ENCODE data around the gene PRRT3. TPM values are rescaled to one million over a fixed set of nuclear protein-coding genes. Genes with fewer than 3 reads are reported as not detected.

Gene PRRT3
- total RNA-seq, 6 donors from 2014 or later = 1.6 to 7.1 (median 4.5) TPM

GRCh38 chr3:9969632-9970019, 17.4 kb upstream of the PRRT3 start:
- H3K4me1 ChIP-seq = peaks cover 0 to 14% (median 2%) of the 10 kb centered on the region in 4 donors
- H3K36me3 ChIP-seq = peaks cover 35 to 88% (median 54%) of the 10 kb centered on the region in 4 donors
- ATAC-seq (ENCODE audit: low FRiP score in 2 of 2) (peak in 1 of 2 donors; percentile 61), DNase-seq (no peak)
- no peaks in the 10 kb centered on the region for H3K9me3 ChIP-seq
- 95 to 98% methylated on average over 4 of the region's 4 CpGs for WGBS, 2 donors
- TF ChIP-seq POLR2A (IDR thresholded peaks at IDR 0.05) (no peak), POLR2AphosphoS5 (IDR thresholded peaks at IDR 0.05) (no peak), EP300 (IDR thresholded peaks at IDR 0.05) (no peak)
- TF ChIP-seq, protein P1, sequence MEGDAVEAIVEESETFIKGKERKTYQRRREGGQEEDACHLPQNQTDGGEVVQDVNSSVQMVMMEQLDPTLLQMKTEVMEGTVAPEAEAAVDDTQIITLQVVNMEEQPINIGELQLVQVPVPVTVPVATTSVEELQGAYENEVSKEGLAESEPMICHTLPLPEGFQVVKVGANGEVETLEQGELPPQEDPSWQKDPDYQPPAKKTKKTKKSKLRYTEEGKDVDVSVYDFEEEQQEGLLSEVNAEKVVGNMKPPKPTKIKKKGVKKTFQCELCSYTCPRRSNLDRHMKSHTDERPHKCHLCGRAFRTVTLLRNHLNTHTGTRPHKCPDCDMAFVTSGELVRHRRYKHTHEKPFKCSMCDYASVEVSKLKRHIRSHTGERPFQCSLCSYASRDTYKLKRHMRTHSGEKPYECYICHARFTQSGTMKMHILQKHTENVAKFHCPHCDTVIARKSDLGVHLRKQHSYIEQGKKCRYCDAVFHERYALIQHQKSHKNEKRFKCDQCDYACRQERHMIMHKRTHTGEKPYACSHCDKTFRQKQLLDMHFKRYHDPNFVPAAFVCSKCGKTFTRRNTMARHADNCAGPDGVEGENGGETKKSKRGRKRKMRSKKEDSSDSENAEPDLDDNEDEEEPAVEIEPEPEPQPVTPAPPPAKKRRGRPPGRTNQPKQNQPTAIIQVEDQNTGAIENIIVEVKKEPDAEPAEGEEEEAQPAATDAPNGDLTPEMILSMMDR (IDR thresholded peaks at IDR 0.05) = no peak
- H3K27me3 ChIP-seq = no peaks in the 10 kb centered on the region
- no peak overlapping the region for H3K4me3 ChIP-seq
- peak overlapping the region; percentile 23 to 63 (median 49) for H3K27ac ChIP-seq

- no peak overlapping the region for H3K27ac ChIP-seq
- no peaks in the 10 kb centered on the region for H3K27me3 ChIP-seq
- ATAC-seq (ENCODE audit: low FRiP score in 2 of 2) (no peak), DNase-seq (no peak)
- 93 to 100% methylated on average over 2 of the region's 2 CpGs for WGBS, 2 donors
- no peaks in the 10 kb centered on the region for H3K9me3 ChIP-seq
- no peak for TF ChIP-seq EP300 (IDR thresholded peaks at IDR 0.05)
- TF ChIP-seq POLR2A (IDR thresholded peaks at IDR 0.05) = no peak
- TF ChIP-seq, protein P1 (IDR thresholded peaks at IDR 0.05) = no peak
- no peak for TF ChIP-seq POLR2AphosphoS5 (IDR thresholded peaks at IDR 0.05)
- H3K4me3 ChIP-seq = no peak overlapping the region
- peaks cover 0 to 14% (median 2%) of the 10 kb centered on the region in 4 donors for H3K4me1 ChIP-seq
- peaks cover 26 to 88% (median 42%) of the 10 kb centered on the region in 4 donors for H3K36me3 ChIP-seq
Observed at GRCh38 chr3:9966841-9967240, 14.6 kb upstream of the PRRT3 start.

GRCh38 chr3:9965200-9965875, 13.1 kb upstream of the PRRT3 start:
- no peak for DNase-seq
- 93 to 96% methylated on average over 6 of the region's 6 CpGs for WGBS, 2 donors
- TF ChIP-seq POLR2AphosphoS5 (IDR thresholded peaks at IDR 0.05) (no peak), EP300 (IDR thresholded peaks at IDR 0.05) (no peak), POLR2A (IDR thresholded peaks at IDR 0.05) (no peak)
- TF ChIP-seq, protein P1 (IDR thresholded peaks at IDR 0.05) = no peak
- peaks cover 0 to 6% (median 0%) of the 10 kb centered on the region in 4 donors for H3K4me1 ChIP-seq
- no peaks in the 10 kb centered on the region for H3K27me3 ChIP-seq
- H3K36me3 ChIP-seq = peaks cover 18 to 84% (median 31%) of the 10 kb centered on the region in 4 donors
- no peak overlapping the region for H3K27ac ChIP-seq
- ATAC-seq (ENCODE audit: low FRiP score in 2 of 2) = no peak
- no peak overlapping the region for H3K4me3 ChIP-seq
- no peaks in the 10 kb centered on the region for H3K9me3 ChIP-seq

DNA sequence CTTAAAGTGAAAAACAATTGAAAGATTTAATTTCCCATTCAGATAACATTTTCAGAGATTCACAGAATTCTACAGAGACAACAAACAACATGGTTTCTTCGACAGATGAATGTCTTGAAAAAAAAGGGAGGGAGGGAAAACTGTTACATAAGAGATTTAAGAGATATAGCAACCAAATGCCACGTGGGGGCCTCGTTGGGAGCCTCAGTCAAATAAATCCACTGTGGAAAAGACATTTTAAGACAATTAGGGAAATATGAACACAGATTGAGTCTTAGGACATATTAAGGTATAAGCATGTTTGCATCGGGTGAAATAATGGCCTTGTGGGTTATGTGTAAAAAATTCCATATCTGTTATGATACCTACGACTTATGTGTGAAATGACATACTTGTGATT, 5.0 kb upstream of the PRRT3 start:
- no peak overlapping the region for H3K4me3 ChIP-seq
- H3K9me3 ChIP-seq = no peaks in the 10 kb centered on the region
- H3K27me3 ChIP-seq = no peaks in the 10 kb centered on the region
- H3K27ac ChIP-seq = no peak overlapping the region
- WGBS, 2 donors = 45 to 51% methylated on average over 5 of the region's 5 CpGs
- DNase-seq = no peak
- peaks cover 2 to 3% (median 3%) of the 10 kb centered on the region in 4 donors for H3K4me1 ChIP-seq
- TF ChIP-seq POLR2A (IDR thresholded peaks at IDR 0.05) (no peak), POLR2AphosphoS5 (IDR thresholded peaks at IDR 0.05) (no peak), EP300 (IDR thresholded peaks at IDR 0.05) (no peak)
- TF ChIP-seq, protein P1 (IDR thresholded peaks at IDR 0.05) = no peak
- peaks cover 0 to 17% (median 4%) of the 10 kb centered on the region in 4 donors for H3K36me3 ChIP-seq
- ATAC-seq (ENCODE audit: low FRiP score in 2 of 2) = no peak

All from upper lobe of left lung (tissue), 6 donors.